GM23338 (cell line): ENCODE results near the gene AKR1C4. TPM values are rescaled to one million over a fixed set of nuclear protein-coding genes. Genes with fewer than 3 reads are reported as not detected.

Experiments
- ATAC-seq: fragments of 200-7000 bp; cut with Tn5 transposase; 3 replicates; pipeline ENCODE4 v1.9.1; 2020
- DNase-seq: peaks from one replicate; pipeline ENCODE4 v3.0.0-alpha.2; 2015; ENCODE audit warnings: low spot score
- H2AFZ ChIP-seq: fragments of 200-600 bp; sonication (generic); 2 replicates; pipeline ENCODE4 v1.8.0; 2016; ENCODE audit warnings: antibody characterized with exemption, mild to moderate bottlenecking, moderate library complexity
- H3F3A ChIP-seq: fragments of 200-600 bp; sonication (generic); replicated peaks from 2 replicates; pipeline ENCODE4 v1.8.0; 2017; ENCODE audit warnings: antibody characterized with exemption, mixed run types, low read depth
- H3K27ac ChIP-seq: fragments of 200-600 bp; sonication (generic); 2 replicates; pipeline ENCODE4 v1.6.1; 2016; ENCODE audit warnings: low read depth
- H3K27me3 ChIP-seq: fragments of 200-600 bp; sonication (generic); 2 replicates; pipeline ENCODE4 v1.8.0; 2016; ENCODE audit warnings: mild to moderate bottlenecking, mixed run types, moderate library complexity; ENCODE audit not compliant: insufficient read depth
- H3K36me3 ChIP-seq: fragments of 200-600 bp; sonication (generic); 2 replicates; pipeline ENCODE4 v1.8.0; 2016; ENCODE audit warnings: mild to moderate bottlenecking; ENCODE audit not compliant: insufficient read depth
- H3K4me1 ChIP-seq: fragments of 200-600 bp; sonication (generic); 2 replicates; pipeline ENCODE4 v1.8.0; 2016; ENCODE audit warnings: mild to moderate bottlenecking, moderate library complexity; ENCODE audit not compliant: insufficient read depth
- H3K4me2 ChIP-seq: fragments of 200-600 bp; sonication (generic); 2 replicates; pipeline ENCODE4 v1.7.1; 2017; ENCODE audit warnings: mixed run types
- H3K4me3 ChIP-seq: fragments of 200-600 bp; sonication (generic); 2 replicates; pipeline ENCODE4 v1.6.1; 2016; ENCODE audit warnings: mixed run types
- H3K79me2 ChIP-seq: fragments of 200-600 bp; sonication (generic); replicated peaks from 2 replicates; pipeline ENCODE4 v1.8.0; 2017; ENCODE audit warnings: mild to moderate bottlenecking; ENCODE audit not compliant: insufficient read depth
- H3K9me2 ChIP-seq: fragments of 200-600 bp; sonication (generic); 2 replicates; pipeline ENCODE4 v1.8.0; 2017; ENCODE audit not compliant: insufficient read depth
- H4K20me1 ChIP-seq: fragments of 200-600 bp; sonication (generic); replicated peaks from 2 replicates; pipeline ENCODE4 v1.8.0; 2017; ENCODE audit warnings: mild to moderate bottlenecking; ENCODE audit not compliant: insufficient read depth
- H3K27ac Mint-ChIP-seq: 2 replicates; pipeline ENCODE4 v1.8.0; 2020; ENCODE audit warnings: inconsistent platforms, mild to moderate bottlenecking, moderate library complexity, mixed read lengths
- H3K27me3 Mint-ChIP-seq: 3 replicates; pipeline ENCODE4 v1.8.0; 2022; ENCODE audit warnings: low read depth, mild to moderate bottlenecking, moderate library complexity, mixed read lengths, inconsistent platforms; ENCODE audit not compliant: insufficient read depth, poor library complexity
- H3K36me3 Mint-ChIP-seq: 3 replicates; pipeline ENCODE4 v1.8.0; 2021; ENCODE audit warnings: low read depth, mild to moderate bottlenecking, inconsistent platforms, moderate library complexity, mixed read lengths
- H3K4me1 Mint-ChIP-seq: 3 replicates; pipeline ENCODE4 v1.8.0; 2020; ENCODE audit warnings: mild to moderate bottlenecking, inconsistent platforms, mixed read lengths
- H3K4me3 Mint-ChIP-seq: 3 replicates; pipeline ENCODE4 v1.8.0; 2021; ENCODE audit warnings: moderate library complexity, mild to moderate bottlenecking, inconsistent platforms, mixed read lengths
- H3K9me3 Mint-ChIP-seq: 3 replicates; pipeline ENCODE4 v1.8.0; 2020; ENCODE audit warnings: moderate library complexity, mild to moderate bottlenecking, inconsistent platforms, mixed read lengths
- CREB1 ChIP-seq: fragments of 250-450 bp; sonication (Bioruptor Pico); IDR thresholded peaks from 2 replicates; pipeline ENCODE4 v1.5.0; 2020; ENCODE audit warnings: low read depth, mild to moderate bottlenecking, moderate library complexity
- ETS1 ChIP-seq: IDR thresholded peaks from 2 replicates; pipeline ENCODE4 v1.6.1; 2016; ENCODE audit warnings: antibody characterized with exemption
- NANOG ChIP-seq: IDR thresholded peaks from 2 replicates; pipeline ENCODE4 v1.6.1; 2016; ENCODE audit warnings: antibody characterized with exemption, borderline replicate concordance
- POLR2AphosphoS5 ChIP-seq: IDR thresholded peaks from 2 replicates; pipeline ENCODE4 v1.6.1; 2016; ENCODE audit warnings: antibody characterized with exemption, low read depth
- REST ChIP-seq: IDR thresholded peaks from one replicate; pipeline ENCODE4 v1.6.1; 2018; ENCODE audit warnings: antibody characterized with exemption; ENCODE audit not compliant: unreplicated experiment
- ZNF331 ChIP-seq: fragments of 250-450 bp; sonication (Bioruptor Pico); IDR thresholded peaks from 2 replicates; pipeline ENCODE4 v1.5.0; 2020; ENCODE audit warnings: low read depth, mild to moderate bottlenecking, moderate library complexity
- polyA plus RNA-seq: library from polyadenylated mRNA; unstranded; fragments of >200 nt; fragmentation: Nextera tagmentation; extraction: Ambion mirVana; gene quantifications from 2 replicates; pipeline ENCODE4 v1.2.1, GENCODE V29; 2016
- total RNA-seq: library from RNA; depleted of rRNA; stranded (reverse); fragments of >200 nt; shearing (Covaris generic); gene quantifications from 2 replicates; pipeline ENCODE4 v1.2.3, GENCODE V29; 2014
- TF ChIP-seq, protein P1 (sequence below): fragments of 250-450 bp; sonication (Bioruptor Pico); IDR thresholded peaks from 2 replicates; pipeline ENCODE4 v1.5.0; 2020; ENCODE audit warnings: mild to moderate bottlenecking, moderate library complexity
- TF ChIP-seq, protein P2 (sequence below), 2 experiments: fragments of 200-600 bp in 1 of 2; sonication (generic) in 1 of 2; conservative IDR thresholded peaks; 2 replicates each; pipeline versions ENCODE4 v1.5.1 to v1.6.1; 2016 to 2017; ENCODE audit warnings: antibody characterized with exemption in 2 of 2, low read depth in 2 of 2, mild to moderate bottlenecking in 2 of 2, moderate library complexity in 1 of 2

AKR1C4 gene
- total and polyA plus RNA-seq, 2 experiments from 2014 or later = not detected

- TF ChIP-seq, protein P1, sequence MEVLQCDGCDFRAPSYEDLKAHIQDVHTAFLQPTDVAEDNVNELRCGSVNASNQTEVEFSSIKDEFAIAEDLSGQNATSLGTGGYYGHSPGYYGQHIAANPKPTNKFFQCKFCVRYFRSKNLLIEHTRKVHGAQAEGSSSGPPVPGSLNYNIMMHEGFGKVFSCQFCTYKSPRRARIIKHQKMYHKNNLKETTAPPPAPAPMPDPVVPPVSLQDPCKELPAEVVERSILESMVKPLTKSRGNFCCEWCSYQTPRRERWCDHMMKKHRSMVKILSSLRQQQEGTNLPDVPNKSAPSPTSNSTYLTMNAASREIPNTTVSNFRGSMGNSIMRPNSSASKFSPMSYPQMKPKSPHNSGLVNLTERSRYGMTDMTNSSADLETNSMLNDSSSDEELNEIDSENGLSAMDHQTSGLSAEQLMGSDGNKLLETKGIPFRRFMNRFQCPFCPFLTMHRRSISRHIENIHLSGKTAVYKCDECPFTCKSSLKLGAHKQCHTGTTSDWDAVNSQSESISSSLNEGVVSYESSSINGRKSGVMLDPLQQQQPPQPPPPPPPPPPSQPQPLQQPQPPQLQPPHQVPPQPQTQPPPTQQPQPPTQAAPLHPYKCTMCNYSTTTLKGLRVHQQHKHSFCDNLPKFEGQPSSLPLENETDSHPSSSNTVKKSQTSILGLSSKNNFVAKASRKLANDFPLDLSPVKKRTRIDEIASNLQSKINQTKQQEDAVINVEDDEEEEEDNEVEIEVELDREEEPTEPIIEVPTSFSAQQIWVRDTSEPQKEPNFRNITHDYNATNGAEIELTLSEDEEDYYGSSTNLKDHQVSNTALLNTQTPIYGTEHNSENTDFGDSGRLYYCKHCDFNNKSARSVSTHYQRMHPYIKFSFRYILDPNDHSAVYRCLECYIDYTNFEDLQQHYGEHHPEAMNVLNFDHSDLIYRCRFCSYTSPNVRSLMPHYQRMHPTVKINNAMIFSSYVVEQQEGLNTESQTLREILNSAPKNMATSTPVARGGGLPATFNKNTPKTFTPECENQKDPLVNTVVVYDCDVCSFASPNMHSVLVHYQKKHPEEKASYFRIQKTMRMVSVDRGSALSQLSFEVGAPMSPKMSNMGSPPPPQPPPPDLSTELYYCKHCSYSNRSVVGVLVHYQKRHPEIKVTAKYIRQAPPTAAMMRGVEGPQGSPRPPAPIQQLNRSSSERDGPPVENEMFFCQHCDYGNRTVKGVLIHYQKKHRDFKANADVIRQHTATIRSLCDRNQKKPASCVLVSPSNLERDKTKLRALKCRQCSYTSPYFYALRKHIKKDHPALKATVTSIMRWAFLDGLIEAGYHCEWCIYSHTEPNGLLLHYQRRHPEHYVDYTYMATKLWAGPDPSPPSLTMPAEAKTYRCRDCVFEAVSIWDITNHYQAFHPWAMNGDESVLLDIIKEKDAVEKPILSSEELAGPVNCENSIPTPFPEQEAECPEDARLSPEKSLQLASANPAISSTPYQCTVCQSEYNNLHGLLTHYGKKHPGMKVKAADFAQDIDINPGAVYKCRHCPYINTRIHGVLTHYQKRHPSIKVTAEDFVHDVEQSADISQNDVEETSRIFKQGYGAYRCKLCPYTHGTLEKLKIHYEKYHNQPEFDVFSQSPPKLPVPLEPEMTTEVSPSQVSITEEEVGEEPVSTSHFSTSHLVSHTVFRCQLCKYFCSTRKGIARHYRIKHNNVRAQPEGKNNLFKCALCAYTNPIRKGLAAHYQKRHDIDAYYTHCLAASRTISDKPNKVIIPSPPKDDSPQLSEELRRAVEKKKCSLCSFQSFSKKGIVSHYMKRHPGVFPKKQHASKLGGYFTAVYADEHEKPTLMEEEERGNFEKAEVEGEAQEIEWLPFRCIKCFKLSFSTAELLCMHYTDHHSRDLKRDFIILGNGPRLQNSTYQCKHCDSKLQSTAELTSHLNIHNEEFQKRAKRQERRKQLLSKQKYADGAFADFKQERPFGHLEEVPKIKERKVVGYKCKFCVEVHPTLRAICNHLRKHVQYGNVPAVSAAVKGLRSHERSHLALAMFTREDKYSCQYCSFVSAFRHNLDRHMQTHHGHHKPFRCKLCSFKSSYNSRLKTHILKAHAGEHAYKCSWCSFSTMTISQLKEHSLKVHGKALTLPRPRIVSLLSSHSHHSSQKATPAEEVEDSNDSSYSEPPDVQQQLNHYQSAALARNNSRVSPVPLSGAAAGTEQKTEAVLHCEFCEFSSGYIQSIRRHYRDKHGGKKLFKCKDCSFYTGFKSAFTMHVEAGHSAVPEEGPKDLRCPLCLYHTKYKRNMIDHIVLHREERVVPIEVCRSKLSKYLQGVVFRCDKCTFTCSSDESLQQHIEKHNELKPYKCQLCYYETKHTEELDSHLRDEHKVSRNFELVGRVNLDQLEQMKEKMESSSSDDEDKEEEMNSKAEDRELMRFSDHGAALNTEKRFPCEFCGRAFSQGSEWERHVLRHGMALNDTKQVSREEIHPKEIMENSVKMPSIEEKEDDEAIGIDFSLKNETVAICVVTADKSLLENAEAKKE (CRISPR knock-in tag) = no peak
- TF ChIP-seq NANOG (no peak), POLR2AphosphoS5 (no peak)
Measured at GRCh38 chr10:5151076-5151475, 45.6 kb upstream of the AKR1C4 start (continued).

- Histone ChIP-seq H3K27me3 (no peaks in the 10 kb centered on the region), H3F3A (no peaks in the 10 kb centered on the region), H3K36me3 (no peaks in the 10 kb centered on the region), H3K4me2 (no peak overlapping the region), H3K4me3 (no peak overlapping the region), H3K79me2 (no peaks in the 10 kb centered on the region), H3K9me2 (peaks cover 8% of the 10 kb centered on the region; the same call in 1 of the 2 replicates), H4K20me1 (no peaks in the 10 kb centered on the region), H2AFZ (no peak overlapping the region), H3K27ac (no peak overlapping the region), H3K4me1 (no peaks in the 10 kb centered on the region)
- DNase-seq (no peak), ATAC-seq (no peak)
- TF ChIP-seq CREB1 (CRISPR knock-in tag) = no peak
- TF ChIP-seq ZNF331 = no peak
- no peak for TF ChIP-seq REST
- TF ChIP-seq ETS1 = no peak
- TF ChIP-seq NANOG = no peak
- TF ChIP-seq, protein P2, sequence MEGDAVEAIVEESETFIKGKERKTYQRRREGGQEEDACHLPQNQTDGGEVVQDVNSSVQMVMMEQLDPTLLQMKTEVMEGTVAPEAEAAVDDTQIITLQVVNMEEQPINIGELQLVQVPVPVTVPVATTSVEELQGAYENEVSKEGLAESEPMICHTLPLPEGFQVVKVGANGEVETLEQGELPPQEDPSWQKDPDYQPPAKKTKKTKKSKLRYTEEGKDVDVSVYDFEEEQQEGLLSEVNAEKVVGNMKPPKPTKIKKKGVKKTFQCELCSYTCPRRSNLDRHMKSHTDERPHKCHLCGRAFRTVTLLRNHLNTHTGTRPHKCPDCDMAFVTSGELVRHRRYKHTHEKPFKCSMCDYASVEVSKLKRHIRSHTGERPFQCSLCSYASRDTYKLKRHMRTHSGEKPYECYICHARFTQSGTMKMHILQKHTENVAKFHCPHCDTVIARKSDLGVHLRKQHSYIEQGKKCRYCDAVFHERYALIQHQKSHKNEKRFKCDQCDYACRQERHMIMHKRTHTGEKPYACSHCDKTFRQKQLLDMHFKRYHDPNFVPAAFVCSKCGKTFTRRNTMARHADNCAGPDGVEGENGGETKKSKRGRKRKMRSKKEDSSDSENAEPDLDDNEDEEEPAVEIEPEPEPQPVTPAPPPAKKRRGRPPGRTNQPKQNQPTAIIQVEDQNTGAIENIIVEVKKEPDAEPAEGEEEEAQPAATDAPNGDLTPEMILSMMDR (conservative IDR thresholded peaks at IDR 0.05; ENCODE audit: low read depth in 2 of 2) = no peak
- H3K9me3 Mint-ChIP-seq = peaks cover 77% of the 10 kb centered on the region
- peaks cover 3% of the 10 kb centered on the region; the same call in 2 of the 3 replicates for H3K36me3 Mint-ChIP-seq
- no peak overlapping the region for H3K27ac Mint-ChIP-seq
- no peak overlapping the region for H3K4me3 Mint-ChIP-seq
- H3K27me3 Mint-ChIP-seq = peaks cover 2% of the 10 kb centered on the region
- no peaks in the 10 kb centered on the region for H3K4me1 Mint-ChIP-seq
Measured at GRCh38 chr10:5155951-5156350, 40.7 kb upstream of the AKR1C4 start.
